Gastroesophageal sphincter (tissue), 3 donors: ENCODE results near the gene SPTLC1.

Experiments used
- EP300 ChIP-seq: sonication (generic); formaldehyde crosslinking; IDR thresholded peaks from one replicate; pipeline ENCODE4 v1.6.1; 2017; ENCODE audit warnings: antibody characterized with exemption, mild to moderate bottlenecking
- POLR2A ChIP-seq, 2 donors: fragments of 450-650 bp; IDR thresholded peaks; one replicate each; pipeline ENCODE4 v1.6.1; 2017; ENCODE audit warnings: antibody characterized with exemption in 2 of 2, mild to moderate bottlenecking in 2 of 2, moderate library complexity in 1 of 2
- POLR2AphosphoS5 ChIP-seq: sonication (generic); formaldehyde crosslinking; IDR thresholded peaks from one replicate; pipeline ENCODE4 v1.6.1; 2017; ENCODE audit warnings: antibody characterized with exemption
- TF ChIP-seq, protein P1 (sequence below), 4 experiments: fragments of 200-600 bp in 2 of 4; fragments of 450-650 bp in 2 of 4; sonication (generic) in 1 of 4; IDR thresholded peaks; one replicate each; pipeline ENCODE4 v1.5.1; 2017 to 2019; ENCODE audit warnings: antibody characterized with exemption in 4 of 4, mild to moderate bottlenecking in 2 of 4, moderate library complexity in 2 of 4

DNA sequence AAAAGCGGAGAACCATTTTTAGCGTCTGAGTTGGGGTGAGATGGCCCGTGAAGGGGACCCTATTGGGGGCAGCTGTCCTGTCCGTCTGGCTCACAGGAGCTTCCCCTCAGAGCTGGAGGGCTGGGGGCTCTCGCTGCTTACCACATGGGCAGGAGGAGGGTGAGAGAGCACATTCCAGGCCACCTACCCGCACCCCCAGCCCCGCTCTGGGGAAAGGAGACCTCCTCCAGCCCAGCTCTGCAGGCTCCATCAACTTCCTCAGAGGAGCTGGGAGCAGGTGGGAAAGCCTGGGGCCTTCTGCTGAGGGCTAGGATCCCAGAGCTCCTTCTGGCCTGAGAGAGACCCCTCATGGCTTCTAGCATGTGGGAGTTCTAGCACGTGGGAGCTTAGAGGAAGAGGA is 27.1 kb upstream of the SPTLC1 start:
- TF ChIP-seq, protein P1, sequence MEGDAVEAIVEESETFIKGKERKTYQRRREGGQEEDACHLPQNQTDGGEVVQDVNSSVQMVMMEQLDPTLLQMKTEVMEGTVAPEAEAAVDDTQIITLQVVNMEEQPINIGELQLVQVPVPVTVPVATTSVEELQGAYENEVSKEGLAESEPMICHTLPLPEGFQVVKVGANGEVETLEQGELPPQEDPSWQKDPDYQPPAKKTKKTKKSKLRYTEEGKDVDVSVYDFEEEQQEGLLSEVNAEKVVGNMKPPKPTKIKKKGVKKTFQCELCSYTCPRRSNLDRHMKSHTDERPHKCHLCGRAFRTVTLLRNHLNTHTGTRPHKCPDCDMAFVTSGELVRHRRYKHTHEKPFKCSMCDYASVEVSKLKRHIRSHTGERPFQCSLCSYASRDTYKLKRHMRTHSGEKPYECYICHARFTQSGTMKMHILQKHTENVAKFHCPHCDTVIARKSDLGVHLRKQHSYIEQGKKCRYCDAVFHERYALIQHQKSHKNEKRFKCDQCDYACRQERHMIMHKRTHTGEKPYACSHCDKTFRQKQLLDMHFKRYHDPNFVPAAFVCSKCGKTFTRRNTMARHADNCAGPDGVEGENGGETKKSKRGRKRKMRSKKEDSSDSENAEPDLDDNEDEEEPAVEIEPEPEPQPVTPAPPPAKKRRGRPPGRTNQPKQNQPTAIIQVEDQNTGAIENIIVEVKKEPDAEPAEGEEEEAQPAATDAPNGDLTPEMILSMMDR (IDR thresholded peaks at IDR 0.05) = no peak
- no peak for TF ChIP-seq EP300
- no peak for TF ChIP-seq POLR2A (IDR thresholded peaks at IDR 0.05)
- no peak for TF ChIP-seq POLR2AphosphoS5
